GM20000 (cell line): ENCODE measurements around the gene CDON.
"Not testable (repeated sequence)": the region's sequence is repeated elsewhere in the genome, so short reads cannot be mapped to it uniquely, and the experiment has no call there.

Experiments used
- DNase-seq: peaks from one replicate; pipeline ENCODE4 v3.0.0; 2012; ENCODE audit warnings: low spot score
- CTCF ChIP-seq: IDR thresholded peaks from 2 replicates; pipeline ENCODE4 v1.5.1; 2012; ENCODE audit warnings: mild to moderate bottlenecking, control low read depth; ENCODE audit errors: extremely low read depth, missing control alignments

CDON gene

GRCh38 chr11:125992893-125993292, 69.8 kb downstream of the CDON start:
- DNase-seq, result no peak
- no peak for TF ChIP-seq CTCF

GRCh38 chr11:125990244-125990643, 72.4 kb downstream of the CDON start:
- DNase-seq, result no peak

GRCh38 chr11:125987066-125987641, 75.5 kb downstream of the CDON start:
- DNase-seq, result no peak
- no peak for TF ChIP-seq CTCF

More at GRCh38 chr11:125990244-125990643, 72.4 kb downstream of the CDON start:
- TF ChIP-seq CTCF, result no peak

- DNase-seq, result not testable (repeated sequence)
Observed at GRCh38 chr11:125985956-125986355, 76.7 kb downstream of the CDON start.

GRCh38 chr11:125982348-125982730, 80.3 kb downstream of the CDON start:
- DNase-seq, result no peak
- TF ChIP-seq CTCF, result no peak

- DNase-seq, result no peak
- TF ChIP-seq CTCF, result no peak
Observed at GRCh38 chr11:125980436-125980835, 82.2 kb downstream of the CDON start.

GRCh38 chr11:125979511-125979910, 83.2 kb downstream of the CDON start:
- no peak for TF ChIP-seq CTCF
- DNase-seq, result no peak

GRCh38 chr11:125978778-125979407, 83.8 kb downstream of the CDON start:
- TF ChIP-seq CTCF, result no peak
- no peak for DNase-seq
